H1 (cell line): ENCODE results near the gene CLCN5. TPM values are rescaled to one million over a fixed set of nuclear protein-coding genes. Genes with fewer than 3 reads are reported as not detected.

ENCODE experiments used
- E2F6 ChIP-seq: IDR thresholded peaks from 2 replicates; pipeline ENCODE4 v1.6.1; 2012; ENCODE audit warnings: inconsistent platforms
- polyA plus RNA-seq, 7 experiments: library from polyadenylated mRNA; depleted of rRNA in 3 of 7; stranded (reverse) in 5 of 7; unstranded in 2 of 7; fragments of >200 nt in 5 of 7; fragments of 200-250 nt in 2 of 7; gene quantifications; 1 replicate in 5 of 7; 2 replicates in 1 of 7; 4 replicates in 1 of 7; pipeline versions ENCODE4 v1.2.1 to v1.2.3, GENCODE V29; 2011 to 2013; ENCODE audit warnings: missing spikeins in 2 of 7, mixed read lengths in 2 of 7
- total RNA-seq: library from RNA; stranded (reverse); fragmentation: NEBNext Ultra II Directional; extraction: Animal tissue kit (Norgen Biotek cat#: 25700); gene quantifications from 2 replicates; pipeline ENCODE4 v1.2.1, GENCODE V29; 2021

The CLCN5 gene
- total and polyA plus RNA-seq, 2 of the 8 experiments (the other 6 are each of a cell fraction or from before 2014, with no cell fraction given): 4.2 to 9.7 TPM

GRCh38 chrX:50003467-50003866 is 81.1 kb downstream of the CLCN5 start (continued):
- no peak for TF ChIP-seq E2F6
